ENCODE results near the gene NADK2.

Gene NADK2

GRCh38 chr5:36267905-36268304 is 26.2 kb upstream of the NADK2 start:
- H3K4me1 Mint-ChIP-seq (ENCODE audit: low read depth), result no peaks in the 10 kb centered on the region
- no peak for DNase-seq
- H3K4me3 Mint-ChIP-seq, result no peak overlapping the region
- H3K36me3 Mint-ChIP-seq (ENCODE audit: low read depth), result no peaks in the 10 kb centered on the region
- H3K27me3 Mint-ChIP-seq, result peaks cover 21% of the 10 kb centered on the region
- H3K9me3 Mint-ChIP-seq, result no peaks in the 10 kb centered on the region
- no peak overlapping the region for H3K27ac Mint-ChIP-seq

- Mint-ChIP-seq H3K36me3 (ENCODE audit: low read depth) (no peaks in the 10 kb centered on the region), H3K27ac (no peak overlapping the region), H3K9me3 (no peaks in the 10 kb centered on the region), H3K4me3 (no peak overlapping the region), H3K4me1 (ENCODE audit: low read depth) (no peaks in the 10 kb centered on the region), H3K27me3 (peaks cover 34% of the 10 kb centered on the region)
- DNase-seq, result no peak
These were observed 22.6 kb upstream of the NADK2 start for GRCh38 chr5:36264202-36264760.

GRCh38 chr5:36261186-36261585 is 19.5 kb upstream of the NADK2 start:
- H3K27me3 Mint-ChIP-seq, result peaks cover 32% of the 10 kb centered on the region

GRCh38 chr5:36253575-36253974 is 11.8 kb upstream of the NADK2 start:
- H3K27me3 Mint-ChIP-seq, result peaks cover 7% of the 10 kb centered on the region
- no peaks in the 10 kb centered on the region for H3K4me1 Mint-ChIP-seq (ENCODE audit: low read depth)
- H3K36me3 Mint-ChIP-seq (ENCODE audit: low read depth), result no peaks in the 10 kb centered on the region
- no peak for DNase-seq
- no peak overlapping the region for H3K27ac Mint-ChIP-seq
- H3K4me3 Mint-ChIP-seq, result no peak overlapping the region
- no peaks in the 10 kb centered on the region for H3K9me3 Mint-ChIP-seq

More at GRCh38 chr5:36261186-36261585, 19.5 kb upstream of the NADK2 start:
- no peak overlapping the region for H3K4me3 Mint-ChIP-seq
- H3K36me3 Mint-ChIP-seq (ENCODE audit: low read depth), result no peaks in the 10 kb centered on the region
- H3K27ac Mint-ChIP-seq, result no peak overlapping the region
- no peak for DNase-seq
- H3K9me3 Mint-ChIP-seq, result no peaks in the 10 kb centered on the region
- no peaks in the 10 kb centered on the region for H3K4me1 Mint-ChIP-seq (ENCODE audit: low read depth)

GRCh38 chr5:36252722-36253365 is 11.1 kb upstream of the NADK2 start:
- H3K27ac Mint-ChIP-seq, result no peak overlapping the region
- H3K4me1 Mint-ChIP-seq (ENCODE audit: low read depth), result no peaks in the 10 kb centered on the region
- no peak overlapping the region for H3K4me3 Mint-ChIP-seq
- no peaks in the 10 kb centered on the region for H3K9me3 Mint-ChIP-seq
- peaks cover 7% of the 10 kb centered on the region for H3K27me3 Mint-ChIP-seq
- H3K36me3 Mint-ChIP-seq (ENCODE audit: low read depth), result no peaks in the 10 kb centered on the region
- DNase-seq, result no peak

- Mint-ChIP-seq H3K36me3 (ENCODE audit: low read depth) (no peaks in the 10 kb centered on the region), H3K27me3 (peaks cover 2% of the 10 kb centered on the region), H3K27ac (no peak overlapping the region), H3K4me1 (ENCODE audit: low read depth) (no peaks in the 10 kb centered on the region), H3K4me3 (no peak overlapping the region), H3K9me3 (no peaks in the 10 kb centered on the region)
- DNase-seq, result no peak
These were observed 9.5 kb upstream of the NADK2 start for GRCh38 chr5:36251218-36251617.

GRCh38 chr5:36250427-36250826 is 8.7 kb upstream of the NADK2 start:
- Mint-ChIP-seq H3K4me3 (no peak overlapping the region), H3K27me3 (no peaks in the 10 kb centered on the region), H3K4me1 (ENCODE audit: low read depth) (no peaks in the 10 kb centered on the region), H3K9me3 (no peaks in the 10 kb centered on the region), H3K36me3 (ENCODE audit: low read depth) (no peaks in the 10 kb centered on the region), H3K27ac (no peak overlapping the region)
- no peak for DNase-seq

GRCh38 chr5:36246036-36246800 is 4.5 kb upstream of the NADK2 start:
- Mint-ChIP-seq H3K27me3 (no peaks in the 10 kb centered on the region), H3K4me1 (ENCODE audit: low read depth) (peaks cover 19% of the 10 kb centered on the region), H3K4me3 (no peak overlapping the region), H3K9me3 (no peaks in the 10 kb centered on the region), H3K36me3 (ENCODE audit: low read depth) (peaks cover 1% of the 10 kb centered on the region), H3K27ac (no peak overlapping the region)
- DNase-seq, result no peak

GRCh38 chr5:36244076-36244475 is 2.4 kb upstream of the NADK2 start:
- Mint-ChIP-seq H3K9me3 (no peaks in the 10 kb centered on the region), H3K27me3 (no peaks in the 10 kb centered on the region), H3K27ac (no peak overlapping the region), H3K36me3 (ENCODE audit: low read depth) (peaks cover 1% of the 10 kb centered on the region), H3K4me3 (no peak overlapping the region), H3K4me1 (ENCODE audit: low read depth) (peaks cover 34% of the 10 kb centered on the region)
- DNase-seq, result no peak

GRCh38 chr5:36243653-36244052 is 1.9 kb upstream of the NADK2 start:
- no peak for DNase-seq
- peak overlapping the region; percentile 32 for H3K27ac Mint-ChIP-seq
- peaks cover 1% of the 10 kb centered on the region for H3K36me3 Mint-ChIP-seq (ENCODE audit: low read depth)
- peak overlapping the region; percentile 82 for H3K4me3 Mint-ChIP-seq
- no peaks in the 10 kb centered on the region for H3K27me3 Mint-ChIP-seq
- peaks cover 37% of the 10 kb centered on the region for H3K4me1 Mint-ChIP-seq (ENCODE audit: low read depth)
- no peaks in the 10 kb centered on the region for H3K9me3 Mint-ChIP-seq

- H3K36me3 Mint-ChIP-seq (ENCODE audit: low read depth), result peaks cover 1% of the 10 kb centered on the region
- peak; percentile 53 for DNase-seq
- H3K4me3 Mint-ChIP-seq, result peak overlapping the region; percentile 82
- H3K27me3 Mint-ChIP-seq, result no peaks in the 10 kb centered on the region
- peak overlapping the region; percentile 95 for H3K27ac Mint-ChIP-seq
- H3K4me1 Mint-ChIP-seq (ENCODE audit: low read depth), result peaks cover 39% of the 10 kb centered on the region
- no peaks in the 10 kb centered on the region for H3K9me3 Mint-ChIP-seq
These were observed 1.1 kb upstream of the NADK2 start for GRCh38 chr5:36242534-36243485.

GRCh38 chr5:36240779-36241630 is 720 bp downstream of the NADK2 start:
- Mint-ChIP-seq H3K4me1 (ENCODE audit: low read depth) (peaks cover 43% of the 10 kb centered on the region), H3K9me3 (no peaks in the 10 kb centered on the region), H3K36me3 (ENCODE audit: low read depth) (peaks cover 1% of the 10 kb centered on the region), H3K27ac (peak overlapping the region; percentile 87), H3K4me3 (peak overlapping the region; percentile 83), H3K27me3 (no peaks in the 10 kb centered on the region)
- no peak for DNase-seq

- H3K27ac Mint-ChIP-seq, result peak overlapping the region; percentile 30
- DNase-seq, result no peak
- peaks cover 1% of the 10 kb centered on the region for H3K36me3 Mint-ChIP-seq (ENCODE audit: low read depth)
- H3K4me1 Mint-ChIP-seq (ENCODE audit: low read depth), result peaks cover 43% of the 10 kb centered on the region
- no peaks in the 10 kb centered on the region for H3K9me3 Mint-ChIP-seq
- peak overlapping the region; percentile 83 for H3K4me3 Mint-ChIP-seq
- H3K27me3 Mint-ChIP-seq, result no peaks in the 10 kb centered on the region
These were observed 2.1 kb downstream of the NADK2 start for GRCh38 chr5:36239370-36240293.
